Spleen (tissue), 7 donors: Measurements from ENCODE around the gene DDX51.

Source experiments
- POLR2A ChIP-seq, 3 donors: fragments of 450-650 bp; IDR thresholded peaks; one replicate each; pipeline ENCODE4 v1.5.1; 2017; ENCODE audit warnings: antibody characterized with exemption in 3 of 3, mild to moderate bottlenecking in 1 of 3
- POLR2AphosphoS5 ChIP-seq, 3 donors: sonication (generic); formaldehyde crosslinking; IDR thresholded peaks; one replicate each; pipeline ENCODE4 v1.5.1; 2017; ENCODE audit warnings: antibody characterized with exemption in 3 of 3
- TF ChIP-seq, protein P1 (sequence below), 11 experiments: fragments of 200-600 bp in 7 of 11; fragments of 450-650 bp in 4 of 11; sonication (generic) in 4 of 11; IDR thresholded peaks in 8 of 11; conservative IDR thresholded peaks in 3 of 11; 1 replicate in 7 of 11; 2 replicates in 4 of 11; pipeline versions ENCODE4 v1.4.0 to v1.8.0; 2016 to 2021; ENCODE audit warnings: antibody characterized with exemption in 11 of 11, inconsistent platforms in 4 of 11, mild to moderate bottlenecking in 1 of 11
- donor health status: DM: no; HTN: no; CAD: no; lungs with moderate emphysema.
- donor health status: DM: no; HTN: no; CAD: no.
- donor health status: DM: no; HTN: no; CAD: no.

DNA sequence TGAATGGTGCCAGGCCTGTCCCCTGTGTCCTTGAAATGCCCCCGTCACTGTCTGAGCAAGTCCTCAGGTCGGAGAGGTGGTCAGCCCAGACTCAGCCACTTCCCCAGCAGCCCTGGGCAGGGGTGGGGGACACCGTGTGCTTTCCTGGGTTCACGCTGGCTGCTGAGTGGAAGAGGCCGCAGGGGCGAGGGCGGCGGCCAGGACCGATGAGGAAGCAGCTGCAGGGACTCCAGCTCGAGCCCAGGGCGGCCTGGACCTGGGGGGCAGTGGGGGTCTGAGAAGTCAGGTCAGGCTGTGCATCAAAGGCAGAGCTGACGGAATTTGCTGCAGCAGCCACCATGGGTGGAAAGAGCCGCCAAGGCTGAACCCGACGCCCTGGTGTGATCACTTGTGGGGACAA is 28.5 kb upstream of the DDX51 start:
- TF ChIP-seq, protein P1, sequence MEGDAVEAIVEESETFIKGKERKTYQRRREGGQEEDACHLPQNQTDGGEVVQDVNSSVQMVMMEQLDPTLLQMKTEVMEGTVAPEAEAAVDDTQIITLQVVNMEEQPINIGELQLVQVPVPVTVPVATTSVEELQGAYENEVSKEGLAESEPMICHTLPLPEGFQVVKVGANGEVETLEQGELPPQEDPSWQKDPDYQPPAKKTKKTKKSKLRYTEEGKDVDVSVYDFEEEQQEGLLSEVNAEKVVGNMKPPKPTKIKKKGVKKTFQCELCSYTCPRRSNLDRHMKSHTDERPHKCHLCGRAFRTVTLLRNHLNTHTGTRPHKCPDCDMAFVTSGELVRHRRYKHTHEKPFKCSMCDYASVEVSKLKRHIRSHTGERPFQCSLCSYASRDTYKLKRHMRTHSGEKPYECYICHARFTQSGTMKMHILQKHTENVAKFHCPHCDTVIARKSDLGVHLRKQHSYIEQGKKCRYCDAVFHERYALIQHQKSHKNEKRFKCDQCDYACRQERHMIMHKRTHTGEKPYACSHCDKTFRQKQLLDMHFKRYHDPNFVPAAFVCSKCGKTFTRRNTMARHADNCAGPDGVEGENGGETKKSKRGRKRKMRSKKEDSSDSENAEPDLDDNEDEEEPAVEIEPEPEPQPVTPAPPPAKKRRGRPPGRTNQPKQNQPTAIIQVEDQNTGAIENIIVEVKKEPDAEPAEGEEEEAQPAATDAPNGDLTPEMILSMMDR (IDR thresholded peaks at IDR 0.05 in 8 of 11, conservative IDR thresholded peaks at IDR 0.05 in 3 of 11) = no peak
- no peak for TF ChIP-seq POLR2A (IDR thresholded peaks at IDR 0.05)
- TF ChIP-seq POLR2AphosphoS5 (IDR thresholded peaks at IDR 0.05) = no peak
